Stimulated activated naive B cell treated with anti-CD40 and anti-IgM and Interleukin-4, amounts not matched to agents 10 μg/mL and 1 μg/mL and 100 μg/mL, for 72 hours (primary cell): Measurements from ENCODE around the gene NBEAL2.
A peak's percentile ranks its signal among the peaks of the same experiment; 100 is the strongest.

ENCODE experiments used
- ATAC-seq, 2 donors: fragments of 150-1000 bp; cut with Tn5 transposase; replicated peaks; 2 replicates each; pipeline ENCODE4 v1.10.0; 2021; ENCODE audit warnings: moderate library complexity in 1 of 2
- DNase-seq: peaks from one replicate; pipeline ENCODE4 v3.0.0; 2021
- H3K27ac Mint-ChIP-seq: one replicate; pipeline ENCODE4 v1.8.0; 2022; ENCODE audit warnings: mild to moderate bottlenecking, mixed read lengths
- H3K27me3 Mint-ChIP-seq, 2 donors: one replicate each; pipeline ENCODE4 v1.8.0; 2022; ENCODE audit warnings: mixed read lengths in 2 of 2
- H3K36me3 Mint-ChIP-seq, 2 donors: one replicate each; pipeline ENCODE4 v1.8.0; 2022; ENCODE audit warnings: mixed read lengths in 2 of 2, mild to moderate bottlenecking in 1 of 2
- H3K4me1 Mint-ChIP-seq, 2 donors: one replicate each; pipeline ENCODE4 v1.8.0; 2022; ENCODE audit warnings: mixed read lengths in 2 of 2, mild to moderate bottlenecking in 1 of 2
- H3K4me3 Mint-ChIP-seq, 2 donors: one replicate each; pipeline ENCODE4 v1.8.0; 2022; ENCODE audit warnings: mild to moderate bottlenecking in 2 of 2, mixed read lengths in 2 of 2, moderate library complexity in 1 of 2
- H3K9me3 Mint-ChIP-seq, 2 donors: one replicate each; pipeline ENCODE4 v1.8.0; 2022; ENCODE audit warnings: mixed read lengths in 2 of 2, mild to moderate bottlenecking in 1 of 2

NBEAL2 gene

GRCh38 chr3:46991406-46992165 lies 12.1 kb downstream of the NBEAL2 start:
- no peak for ATAC-seq
- no peak for DNase-seq
- no peaks in the 10 kb centered on the region for H3K27me3 Mint-ChIP-seq
- peaks cover 21 to 59% of the 10 kb centered on the region in 2 donors for H3K36me3 Mint-ChIP-seq
- peak overlapping the region; percentile 53 for H3K27ac Mint-ChIP-seq
- H3K4me1 Mint-ChIP-seq = peaks cover 41 to 51% of the 10 kb centered on the region in 2 donors
- H3K4me3 Mint-ChIP-seq = no peak overlapping the region
- no peaks in the 10 kb centered on the region for H3K9me3 Mint-ChIP-seq

GRCh38 chr3:46992231-46992630 lies 12.8 kb downstream of the NBEAL2 start:
- ATAC-seq (no peak), DNase-seq (no peak)
- Mint-ChIP-seq H3K4me1 (peaks cover 40 to 51% of the 10 kb centered on the region in 2 donors), H3K27ac (peak overlapping the region; percentile 26), H3K36me3 (peaks cover 21 to 65% of the 10 kb centered on the region in 2 donors), H3K9me3 (no peaks in the 10 kb centered on the region), H3K4me3 (no peak overlapping the region), H3K27me3 (no peaks in the 10 kb centered on the region)

GRCh38 chr3:46993292-46993691 lies 13.8 kb downstream of the NBEAL2 start:
- no peak for ATAC-seq
- H3K36me3 Mint-ChIP-seq = peaks cover 25 to 70% of the 10 kb centered on the region in 2 donors

GRCh38 chr3:46993986-46994385 lies 14.5 kb downstream of the NBEAL2 start:
- no peak for ATAC-seq

More at GRCh38 chr3:46993292-46993691, 13.8 kb downstream of the NBEAL2 start:
- Mint-ChIP-seq H3K27me3 (no peaks in the 10 kb centered on the region), H3K4me1 (peaks cover 38 to 48% of the 10 kb centered on the region in 2 donors), H3K27ac (peak overlapping the region; percentile 5), H3K9me3 (no peaks in the 10 kb centered on the region), H3K4me3 (no peak overlapping the region)
- DNase-seq = no peak

GRCh38 chr3:46994801-46995731 lies 15.6 kb downstream of the NBEAL2 start:
- Mint-ChIP-seq H3K4me1 (peaks cover 28 to 37% of the 10 kb centered on the region in 2 donors), H3K36me3 (peaks cover 22 to 62% of the 10 kb centered on the region in 2 donors), H3K27me3 (no peaks in the 10 kb centered on the region), H3K27ac (no peak overlapping the region), H3K9me3 (no peaks in the 10 kb centered on the region), H3K4me3 (no peak overlapping the region)
- no peak for ATAC-seq
- no peak for DNase-seq

More at GRCh38 chr3:46993986-46994385, 14.5 kb downstream of the NBEAL2 start:
- Mint-ChIP-seq H3K27ac (no peak overlapping the region), H3K27me3 (no peaks in the 10 kb centered on the region), H3K4me3 (no peak overlapping the region), H3K4me1 (peaks cover 35 to 46% of the 10 kb centered on the region in 2 donors), H3K9me3 (no peaks in the 10 kb centered on the region), H3K36me3 (peaks cover 25 to 68% of the 10 kb centered on the region in 2 donors)
- no peak for DNase-seq

- peaks cover 20 to 60% of the 10 kb centered on the region in 2 donors for H3K36me3 Mint-ChIP-seq
- ATAC-seq (no peak), DNase-seq (no peak)
- no peak overlapping the region for H3K27ac Mint-ChIP-seq
- H3K9me3 Mint-ChIP-seq = no peaks in the 10 kb centered on the region
- H3K4me3 Mint-ChIP-seq = no peak overlapping the region
- H3K27me3 Mint-ChIP-seq = no peaks in the 10 kb centered on the region
- H3K4me1 Mint-ChIP-seq = peaks cover 19 to 32% of the 10 kb centered on the region in 2 donors
Measured at GRCh38 chr3:46995901-46996562, 16.6 kb downstream of the NBEAL2 start.

GRCh38 chr3:46996689-46997452 lies 17.4 kb downstream of the NBEAL2 start:
- Mint-ChIP-seq H3K4me1 (peaks cover 17 to 29% of the 10 kb centered on the region in 2 donors), H3K4me3 (peak overlapping the region in 1 of 2 donors; percentile 5), H3K36me3 (peaks cover 18 to 60% of the 10 kb centered on the region in 2 donors), H3K9me3 (no peaks in the 10 kb centered on the region), H3K27me3 (no peaks in the 10 kb centered on the region), H3K27ac (no peak overlapping the region)
- no peak for ATAC-seq
- no peak for DNase-seq

GRCh38 chr3:46997453-46998091 lies 18.1 kb downstream of the NBEAL2 start:
- peak overlapping the region; percentile 17 for H3K27ac Mint-ChIP-seq

GRCh38 chr3:46998121-46998851 lies 18.8 kb downstream of the NBEAL2 start:
- H3K27me3 Mint-ChIP-seq = no peaks in the 10 kb centered on the region

More at GRCh38 chr3:46997453-46998091, 18.1 kb downstream of the NBEAL2 start:
- H3K4me1 Mint-ChIP-seq = peaks cover 13 to 29% of the 10 kb centered on the region in 2 donors
- H3K27me3 Mint-ChIP-seq = no peaks in the 10 kb centered on the region
- no peak for ATAC-seq
- no peaks in the 10 kb centered on the region for H3K9me3 Mint-ChIP-seq
- no peak for DNase-seq
- no peak overlapping the region for H3K4me3 Mint-ChIP-seq
- peaks cover 20 to 59% of the 10 kb centered on the region in 2 donors for H3K36me3 Mint-ChIP-seq

GRCh38 chr3:46998852-46999515 lies 19.5 kb downstream of the NBEAL2 start:
- DNase-seq (no peak), ATAC-seq (no peak)
- Mint-ChIP-seq H3K9me3 (no peaks in the 10 kb centered on the region), H3K36me3 (peaks cover 30 to 66% of the 10 kb centered on the region in 2 donors), H3K4me1 (peaks cover 13 to 29% of the 10 kb centered on the region in 2 donors), H3K27me3 (no peaks in the 10 kb centered on the region), H3K4me3 (no peak overlapping the region), H3K27ac (peak overlapping the region; percentile 75)

More at GRCh38 chr3:46998121-46998851, 18.8 kb downstream of the NBEAL2 start:
- Mint-ChIP-seq H3K9me3 (no peaks in the 10 kb centered on the region), H3K4me3 (no peak overlapping the region), H3K4me1 (peaks cover 13 to 29% of the 10 kb centered on the region in 2 donors), H3K36me3 (peaks cover 24 to 60% of the 10 kb centered on the region in 2 donors), H3K27ac (peak overlapping the region; percentile 88)
- ATAC-seq = peak; percentile 76 to 82
- DNase-seq = peak; percentile 46

GRCh38 chr3:46999516-47000197 lies 20.2 kb downstream of the NBEAL2 start:
- Mint-ChIP-seq H3K9me3 (no peaks in the 10 kb centered on the region), H3K36me3 (peaks cover 35 to 66% of the 10 kb centered on the region in 2 donors), H3K4me1 (peaks cover 13 to 29% of the 10 kb centered on the region in 2 donors), H3K27me3 (no peaks in the 10 kb centered on the region), H3K27ac (no peak overlapping the region), H3K4me3 (no peak overlapping the region)
- DNase-seq = no peak
- no peak for ATAC-seq
